Activated naive CD4-positive, alpha-beta T cell treated with anti-CD3 and anti-CD28 coated beads, Interleukin-2, amount 10 ng/mL, durations not matched to agents 7 days and 5 days (primary cell): Measurements from ENCODE around the gene HOXB9.
A peak's percentile ranks its signal among the peaks of the same experiment; 100 is the strongest.

ENCODE experiments used
- CTCF ChIA-PET: fragments of 350-600 bp; sonication (Branson Sonifier 250); formaldehyde crosslinking; loops from one replicate; lab custom pipeline; 2021; ENCODE audit warnings: antibody characterized with exemption; lab: Charles Lee
- DNase-seq: peaks from one replicate; pipeline ENCODE4 v3.0.0-alpha.2; 2020
- H3K27ac Mint-ChIP-seq: one replicate; pipeline ENCODE4 v1.8.0; 2021; ENCODE audit warnings: mild to moderate bottlenecking, moderate library complexity, mixed read lengths
- H3K27me3 Mint-ChIP-seq: one replicate; pipeline ENCODE4 v1.8.0; 2021; ENCODE audit warnings: mild to moderate bottlenecking, mixed read lengths
- H3K36me3 Mint-ChIP-seq: one replicate; pipeline ENCODE4 v1.8.0; 2021; ENCODE audit warnings: mixed read lengths
- H3K4me1 Mint-ChIP-seq: one replicate; pipeline ENCODE4 v1.8.0; 2021; ENCODE audit warnings: mixed read lengths
- H3K4me3 Mint-ChIP-seq: one replicate; pipeline ENCODE4 v1.8.0; 2021; ENCODE audit warnings: mild to moderate bottlenecking, moderate library complexity, mixed read lengths
- H3K9me3 Mint-ChIP-seq: one replicate; pipeline ENCODE4 v1.8.0; 2021; ENCODE audit warnings: mixed read lengths

The HOXB9 gene

GRCh38 chr17:48589831-48590606 is 36.1 kb downstream of the HOXB9 start, which contains the start of gene HOXB3:
Gene HOXB3 (minus strand): TSS chr17:48590241. CDS start chr17:48552474, 37,767 bp downstream.
- Mint-ChIP-seq H3K9me3 (no peaks in the 10 kb centered on the region), H3K27me3 (peaks cover 100% of the 10 kb centered on the region), H3K4me1 (peaks cover 65% of the 10 kb centered on the region), H3K36me3 (no peaks in the 10 kb centered on the region), H3K27ac (no peak within 1 kb of the TSS), H3K4me3 (no peak within 1 kb of the TSS)
- DNase-seq, result no peak
- CTCF ChIA-PET, result interaction anchor here (0.6 to 1.9 kb wide), 7 partner anchors 42 to 327 kb away, joined by 3 to 6 read pairs (median 3); no protein-coding TSS in a partner anchor

GRCh38 chr17:48589060-48589830 is 36.9 kb downstream of the HOXB9 start:
- Mint-ChIP-seq H3K4me3 (no peak overlapping the region), H3K9me3 (no peaks in the 10 kb centered on the region), H3K27ac (no peak overlapping the region), H3K36me3 (no peaks in the 10 kb centered on the region), H3K4me1 (peaks cover 72% of the 10 kb centered on the region), H3K27me3 (peaks cover 100% of the 10 kb centered on the region)
- no peak for DNase-seq
- CTCF ChIA-PET, result interaction anchor here (0.6 to 2.0 kb wide), 6 partner anchors 97 to 323 kb away, joined by 3 to 5 read pairs (median 3); no protein-coding TSS in a partner anchor

- H3K27me3 Mint-ChIP-seq, result peaks cover 100% of the 10 kb centered on the region
Observed at GRCh38 chr17:48588528-48588927, 37.6 kb downstream of the HOXB9 start.

GRCh38 chr17:48588074-48588415 is 38.1 kb downstream of the HOXB9 start:
- Mint-ChIP-seq H3K4me3 (no peak overlapping the region), H3K27me3 (peaks cover 100% of the 10 kb centered on the region), H3K4me1 (peaks cover 67% of the 10 kb centered on the region), H3K36me3 (no peaks in the 10 kb centered on the region), H3K9me3 (no peaks in the 10 kb centered on the region), H3K27ac (no peak overlapping the region)
- CTCF ChIA-PET, result interaction anchor here (0.8 to 2.7 kb wide), 13 partner anchors 8 to 329 kb away, joined by 3 to 10 read pairs (median 4); no protein-coding TSS in a partner anchor
- DNase-seq, result no peak

More at GRCh38 chr17:48588528-48588927, 37.6 kb downstream of the HOXB9 start:
- H3K9me3 Mint-ChIP-seq, result no peaks in the 10 kb centered on the region
- H3K36me3 Mint-ChIP-seq, result no peaks in the 10 kb centered on the region
- peaks cover 71% of the 10 kb centered on the region for H3K4me1 Mint-ChIP-seq
- no peak for DNase-seq
- no peak overlapping the region for H3K4me3 Mint-ChIP-seq
- peak overlapping the region; percentile 16 for H3K27ac Mint-ChIP-seq
- CTCF ChIA-PET, result interaction anchor here (1.0 to 2.7 kb wide), 10 partner anchors 10 to 329 kb away, joined by 3 to 10 read pairs (median 4); no protein-coding TSS in a partner anchor

- H3K27me3 Mint-ChIP-seq, result peaks cover 100% of the 10 kb centered on the region
- no peak overlapping the region for H3K27ac Mint-ChIP-seq
- H3K4me1 Mint-ChIP-seq, result peaks cover 66% of the 10 kb centered on the region
- H3K4me3 Mint-ChIP-seq, result peak overlapping the region; percentile 27
- no peaks in the 10 kb centered on the region for H3K9me3 Mint-ChIP-seq
- no peaks in the 10 kb centered on the region for H3K36me3 Mint-ChIP-seq
- CTCF ChIA-PET, result interaction anchor here (0.8 to 2.7 kb wide), 12 partner anchors 9 to 328 kb away, joined by 3 to 10 read pairs (median 4); no protein-coding TSS in a partner anchor
- no peak for DNase-seq
Observed at GRCh38 chr17:48587276-48588073, 38.7 kb downstream of the HOXB9 start.

GRCh38 chr17:48586355-48587258 is 39.6 kb downstream of the HOXB9 start:
- no peak overlapping the region for H3K27ac Mint-ChIP-seq
- CTCF ChIA-PET, result interaction anchor here (0.7 to 2.7 kb wide), 6 partner anchors 14 to 292 kb away, joined by 3 to 10 read pairs (median 4); no protein-coding TSS in a partner anchor
- no peaks in the 10 kb centered on the region for H3K9me3 Mint-ChIP-seq
- H3K4me3 Mint-ChIP-seq, result peak overlapping the region; percentile 79
- no peaks in the 10 kb centered on the region for H3K36me3 Mint-ChIP-seq
- peaks cover 64% of the 10 kb centered on the region for H3K4me1 Mint-ChIP-seq
- DNase-seq, result peak; percentile 53
- peaks cover 100% of the 10 kb centered on the region for H3K27me3 Mint-ChIP-seq

GRCh38 chr17:48584223-48584741 is 41.9 kb downstream of the HOXB9 start:
- H3K27me3 Mint-ChIP-seq, result peaks cover 100% of the 10 kb centered on the region
- no peak for DNase-seq
- H3K9me3 Mint-ChIP-seq, result no peaks in the 10 kb centered on the region
- CTCF ChIA-PET, result interaction anchor here (0.8 kb wide), 1 partner anchor 251 kb away, joined by 3 read pairs; no protein-coding TSS in a partner anchor
- H3K4me1 Mint-ChIP-seq, result peaks cover 80% of the 10 kb centered on the region
- H3K36me3 Mint-ChIP-seq, result peaks cover 3% of the 10 kb centered on the region
- no peak overlapping the region for H3K27ac Mint-ChIP-seq
- H3K4me3 Mint-ChIP-seq, result peak overlapping the region; percentile 20

- Mint-ChIP-seq H3K27ac (no peak overlapping the region), H3K4me3 (no peak overlapping the region), H3K27me3 (peaks cover 100% of the 10 kb centered on the region), H3K36me3 (peaks cover 7% of the 10 kb centered on the region), H3K4me1 (peaks cover 85% of the 10 kb centered on the region), H3K9me3 (no peaks in the 10 kb centered on the region)
- CTCF ChIA-PET, result interaction anchor here (0.8 to 1.6 kb wide), 3 partner anchors 236 to 504 kb away, joined by 3 read pairs; no protein-coding TSS in a partner anchor
- no peak for DNase-seq
Observed at GRCh38 chr17:48583708-48584222, 42.4 kb downstream of the HOXB9 start.

- peaks cover 84% of the 10 kb centered on the region for H3K4me1 Mint-ChIP-seq
- CTCF ChIA-PET, result interaction anchor here (0.5 to 1.6 kb wide), 5 partner anchors 10 to 504 kb away, joined by 3 to 6 read pairs (median 3); no protein-coding TSS in a partner anchor
- peak overlapping the region; percentile 58 for H3K4me3 Mint-ChIP-seq
- peaks cover 9% of the 10 kb centered on the region for H3K36me3 Mint-ChIP-seq
- no peaks in the 10 kb centered on the region for H3K9me3 Mint-ChIP-seq
- peaks cover 98% of the 10 kb centered on the region for H3K27me3 Mint-ChIP-seq
- no peak overlapping the region for H3K27ac Mint-ChIP-seq
- DNase-seq, result no peak
Observed at GRCh38 chr17:48582750-48583069, 43.4 kb downstream of the HOXB9 start.

GRCh38 chr17:48579760-48580554 is 46.2 kb downstream of the HOXB9 start:
- H3K27ac Mint-ChIP-seq, result no peak overlapping the region
- H3K36me3 Mint-ChIP-seq, result peaks cover 17% of the 10 kb centered on the region
- peak overlapping the region; percentile 92 for H3K4me3 Mint-ChIP-seq
- no peak for DNase-seq
- H3K4me1 Mint-ChIP-seq, result peaks cover 82% of the 10 kb centered on the region
- no peaks in the 10 kb centered on the region for H3K9me3 Mint-ChIP-seq
- CTCF ChIA-PET, result interaction anchor here (0.8 to 1.0 kb wide), 2 partner anchors 15 to 88 kb away, joined by 3 to 6 read pairs; no protein-coding TSS in a partner anchor
- peaks cover 92% of the 10 kb centered on the region for H3K27me3 Mint-ChIP-seq

GRCh38 chr17:48579471-48579759 is 46.7 kb downstream of the HOXB9 start:
- CTCF ChIA-PET, result interaction anchor here (0.8 to 1.0 kb wide), 2 partner anchors 15 to 87 kb away, joined by 3 to 6 read pairs; no protein-coding TSS in a partner anchor
- no peak for DNase-seq
- H3K4me1 Mint-ChIP-seq, result peaks cover 82% of the 10 kb centered on the region
- H3K36me3 Mint-ChIP-seq, result peaks cover 19% of the 10 kb centered on the region
- H3K9me3 Mint-ChIP-seq, result no peaks in the 10 kb centered on the region
- peaks cover 88% of the 10 kb centered on the region for H3K27me3 Mint-ChIP-seq
- peak overlapping the region; percentile 92 for H3K4me3 Mint-ChIP-seq
- H3K27ac Mint-ChIP-seq, result no peak overlapping the region
